ENCODE data around the gene CLMN.

DNA sequence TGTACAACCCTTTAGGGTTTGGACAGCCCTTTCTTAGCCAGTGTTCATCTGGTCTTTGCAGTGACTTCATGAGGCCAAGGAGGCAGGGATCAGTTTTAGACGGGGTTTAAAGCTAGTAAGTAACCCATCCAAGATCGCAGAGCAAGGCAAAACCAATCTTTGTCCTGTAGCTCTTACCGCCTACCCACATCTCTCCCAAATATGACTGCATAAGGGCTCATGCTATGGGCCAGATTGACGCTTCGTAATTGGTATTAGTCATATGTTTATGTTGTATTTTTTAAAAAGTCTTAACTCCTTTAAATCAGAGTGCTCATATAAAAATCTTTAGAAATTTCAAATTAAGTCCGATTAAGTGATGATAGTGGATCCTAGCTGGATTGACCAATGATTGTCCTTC, 3.7 kb upstream of the CLMN start:
- TF ChIP-seq, protein P1, sequence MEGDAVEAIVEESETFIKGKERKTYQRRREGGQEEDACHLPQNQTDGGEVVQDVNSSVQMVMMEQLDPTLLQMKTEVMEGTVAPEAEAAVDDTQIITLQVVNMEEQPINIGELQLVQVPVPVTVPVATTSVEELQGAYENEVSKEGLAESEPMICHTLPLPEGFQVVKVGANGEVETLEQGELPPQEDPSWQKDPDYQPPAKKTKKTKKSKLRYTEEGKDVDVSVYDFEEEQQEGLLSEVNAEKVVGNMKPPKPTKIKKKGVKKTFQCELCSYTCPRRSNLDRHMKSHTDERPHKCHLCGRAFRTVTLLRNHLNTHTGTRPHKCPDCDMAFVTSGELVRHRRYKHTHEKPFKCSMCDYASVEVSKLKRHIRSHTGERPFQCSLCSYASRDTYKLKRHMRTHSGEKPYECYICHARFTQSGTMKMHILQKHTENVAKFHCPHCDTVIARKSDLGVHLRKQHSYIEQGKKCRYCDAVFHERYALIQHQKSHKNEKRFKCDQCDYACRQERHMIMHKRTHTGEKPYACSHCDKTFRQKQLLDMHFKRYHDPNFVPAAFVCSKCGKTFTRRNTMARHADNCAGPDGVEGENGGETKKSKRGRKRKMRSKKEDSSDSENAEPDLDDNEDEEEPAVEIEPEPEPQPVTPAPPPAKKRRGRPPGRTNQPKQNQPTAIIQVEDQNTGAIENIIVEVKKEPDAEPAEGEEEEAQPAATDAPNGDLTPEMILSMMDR (IDR thresholded peaks at IDR 0.05): no peak
- TF ChIP-seq EP300 (IDR thresholded peaks at IDR 0.05): no peak
- no peak for TF ChIP-seq POLR2A (IDR thresholded peaks at IDR 0.05)
- no peak for TF ChIP-seq POLR2AphosphoS5 (IDR thresholded peaks at IDR 0.05)
